GOT3 (cell line): ENCODE data around the gene SCAMP5.

Source experiments
- DNase-seq: peaks from one replicate; lab custom pipeline; 2025; ENCODE audit warnings: mixed read lengths; lab: John Stamatoyannopoulos, UW

The SCAMP5 gene

GRCh38 chr15:75048394-75048793, 53.0 kb downstream of the SCAMP5 start:
- no peak for DNase-seq

- DNase-seq, result no peak
Observed at GRCh38 chr15:75049392-75049791, 54.0 kb downstream of the SCAMP5 start.

GRCh38 chr15:75050283-75050682, 54.9 kb downstream of the SCAMP5 start:
- no peak for DNase-seq

GRCh38 chr15:75051191-75051608, 55.8 kb downstream of the SCAMP5 start:
- no peak for DNase-seq

- no peak for DNase-seq
Observed at GRCh38 chr15:75051711-75052110, 56.3 kb downstream of the SCAMP5 start.

- no peak for DNase-seq
Observed at GRCh38 chr15:75052972-75053747, 57.8 kb downstream of the SCAMP5 start.

GRCh38 chr15:75053748-75054125, 58.4 kb downstream of the SCAMP5 start:
- no peak for DNase-seq

GRCh38 chr15:75054172-75054897, 59.0 kb downstream of the SCAMP5 start:
- no peak for DNase-seq

- DNase-seq, result no peak
Observed at GRCh38 chr15:75056036-75056435, 60.7 kb downstream of the SCAMP5 start.

GRCh38 chr15:75058127-75058905, 63.0 kb downstream of the SCAMP5 start:
- no peak for DNase-seq

- no peak for DNase-seq
Observed at GRCh38 chr15:75059607-75060006, 64.2 kb downstream of the SCAMP5 start.

GRCh38 chr15:75061272-75061671, 65.9 kb downstream of the SCAMP5 start:
- no peak for DNase-seq

- DNase-seq, result no peak
Observed at GRCh38 chr15:75062706-75063105, 67.3 kb downstream of the SCAMP5 start.

- no peak for DNase-seq
Observed at GRCh38 chr15:75063338-75063737, 68.0 kb downstream of the SCAMP5 start.

GRCh38 chr15:75063889-75064288, 68.5 kb downstream of the SCAMP5 start:
- DNase-seq, result no peak

- DNase-seq, result no peak
Observed at GRCh38 chr15:75064846-75065245, 69.5 kb downstream of the SCAMP5 start.

GRCh38 chr15:75065467-75065850, 70.1 kb downstream of the SCAMP5 start:
- DNase-seq, result no peak

GRCh38 chr15:75065851-75066509, 70.6 kb downstream of the SCAMP5 start:
- no peak for DNase-seq

- DNase-seq, result no peak
Observed at GRCh38 chr15:75067123-75067830, 71.9 kb downstream of the SCAMP5 start.

GRCh38 chr15:75068748-75069147, 73.4 kb downstream of the SCAMP5 start:
- no peak for DNase-seq

- no peak for DNase-seq
Observed at GRCh38 chr15:75069301-75069925, 74.0 kb downstream of the SCAMP5 start.
